Measurements from ENCODE around the gene TNFAIP2. TPM values are rescaled to one million over a fixed set of nuclear protein-coding genes. Genes with fewer than 3 reads are reported as not detected.
"Not testable (repeated sequence)": the region's sequence is repeated elsewhere in the genome, so short reads cannot be mapped to it uniquely, and the experiment has no call there.

TNFAIP2 gene
- total RNA-seq, 4 donors from 2014 or later, result 14.8 to 72.9 (median 22.3) TPM

DNA sequence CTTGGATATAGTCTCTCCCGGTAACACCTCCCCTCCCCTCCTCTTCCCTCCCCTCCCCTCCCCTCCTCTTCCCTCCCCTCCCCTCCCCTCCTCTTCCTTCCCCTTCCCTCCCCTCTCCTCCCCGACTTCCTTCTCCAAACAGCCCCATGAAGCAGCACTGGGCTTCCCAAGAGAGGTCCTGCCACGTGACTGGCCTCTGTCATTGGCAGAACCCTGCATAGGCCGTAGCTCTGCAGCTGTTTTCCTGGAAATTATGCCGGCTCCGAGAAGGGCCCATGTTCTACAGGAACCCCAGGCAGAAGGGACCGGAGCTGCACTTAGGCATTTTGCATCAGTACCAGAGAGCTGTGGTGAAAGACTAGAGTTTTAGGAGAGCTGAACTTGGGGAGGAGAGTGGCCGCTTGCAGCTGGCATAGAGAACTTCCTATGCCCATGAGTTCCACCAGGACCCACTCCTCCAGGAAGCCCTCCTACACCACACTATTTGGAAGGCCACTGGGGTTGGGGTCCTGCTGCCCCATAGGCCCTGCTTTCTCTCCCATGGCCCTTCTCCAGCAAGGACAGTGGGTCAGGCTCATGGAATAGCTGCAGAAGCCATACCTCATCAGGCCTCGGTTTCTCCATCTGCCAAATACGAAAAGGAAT is 5.1 kb upstream of the TNFAIP2 start:
- Histone ChIP-seq H3K27ac (peak overlapping the region; percentile 32 to 61 (median 46)), H3K4me3 (no peak overlapping the region), H3K4me1 (peaks cover 16 to 35% of the 10 kb centered on the region in 2 donors), H3K27me3 (no peaks in the 10 kb centered on the region), H3K9me3 (no peaks in the 10 kb centered on the region), H3K36me3 (no peaks in the 10 kb centered on the region)
- intact Hi-C loops (cut with DNase I; ENCODE audit: low total_unique reads) (no loop called here), in situ Hi-C loops (cut with MboI; ENCODE audit: low sequenced_read_pairs in 4 of 4) (no loop called here)
- DNase-seq (peak; percentile 68 to 72), ATAC-seq (peak; percentile 34 to 39)
- TF ChIP-seq, protein P1, sequence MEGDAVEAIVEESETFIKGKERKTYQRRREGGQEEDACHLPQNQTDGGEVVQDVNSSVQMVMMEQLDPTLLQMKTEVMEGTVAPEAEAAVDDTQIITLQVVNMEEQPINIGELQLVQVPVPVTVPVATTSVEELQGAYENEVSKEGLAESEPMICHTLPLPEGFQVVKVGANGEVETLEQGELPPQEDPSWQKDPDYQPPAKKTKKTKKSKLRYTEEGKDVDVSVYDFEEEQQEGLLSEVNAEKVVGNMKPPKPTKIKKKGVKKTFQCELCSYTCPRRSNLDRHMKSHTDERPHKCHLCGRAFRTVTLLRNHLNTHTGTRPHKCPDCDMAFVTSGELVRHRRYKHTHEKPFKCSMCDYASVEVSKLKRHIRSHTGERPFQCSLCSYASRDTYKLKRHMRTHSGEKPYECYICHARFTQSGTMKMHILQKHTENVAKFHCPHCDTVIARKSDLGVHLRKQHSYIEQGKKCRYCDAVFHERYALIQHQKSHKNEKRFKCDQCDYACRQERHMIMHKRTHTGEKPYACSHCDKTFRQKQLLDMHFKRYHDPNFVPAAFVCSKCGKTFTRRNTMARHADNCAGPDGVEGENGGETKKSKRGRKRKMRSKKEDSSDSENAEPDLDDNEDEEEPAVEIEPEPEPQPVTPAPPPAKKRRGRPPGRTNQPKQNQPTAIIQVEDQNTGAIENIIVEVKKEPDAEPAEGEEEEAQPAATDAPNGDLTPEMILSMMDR (IDR thresholded peaks at IDR 0.05 in 4 of 5, conservative IDR thresholded peaks at IDR 0.05 in 1 of 5), result no peak
- no peak for TF ChIP-seq POLR2A (IDR thresholded peaks at IDR 0.05)

DNA sequence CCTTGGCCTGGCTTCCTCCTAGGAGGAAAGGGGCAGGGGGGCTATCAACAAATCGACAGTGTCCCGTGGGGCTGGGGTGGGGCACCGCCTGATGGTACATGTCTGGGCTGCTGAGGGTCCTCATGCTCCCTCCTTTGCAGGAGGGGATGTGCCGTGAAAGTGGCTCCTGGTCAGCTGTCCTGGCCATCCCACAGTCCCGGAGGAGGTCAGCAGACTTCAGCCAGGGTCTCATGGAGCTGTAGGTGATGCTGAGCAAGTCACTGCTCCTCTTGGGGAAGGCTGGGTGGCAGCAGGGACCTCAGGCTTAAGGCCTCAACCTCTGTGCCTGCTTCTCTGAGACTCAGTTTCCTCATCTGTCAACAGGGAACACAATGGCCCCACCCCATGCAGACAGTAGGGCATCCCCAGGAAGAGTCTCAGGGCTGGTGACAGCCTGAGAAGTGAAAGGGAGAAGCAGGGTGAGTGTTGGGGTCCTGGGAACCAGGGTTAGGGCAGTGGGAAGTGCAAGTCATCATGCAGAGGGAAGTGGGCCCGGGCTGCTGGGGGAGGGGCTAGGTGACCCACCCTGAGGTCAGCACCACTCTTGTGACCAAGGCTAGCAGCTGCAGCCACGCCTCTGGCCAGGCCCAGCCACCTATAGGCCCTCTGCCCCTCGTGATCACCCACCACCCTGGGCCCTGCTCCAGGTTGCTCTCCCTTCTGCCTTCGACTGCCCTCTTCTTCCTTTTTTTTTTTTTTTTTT is 4.4 kb upstream of the TNFAIP2 start:
- DNase-seq (peak; percentile 55 to 71), ATAC-seq (no peak)
- Histone ChIP-seq H3K27me3 (no peaks in the 10 kb centered on the region), H3K27ac (peak overlapping the region; percentile 32 to 61 (median 46)), H3K4me3 (no peak overlapping the region), H3K9me3 (no peaks in the 10 kb centered on the region), H3K4me1 (peaks cover 21 to 36% of the 10 kb centered on the region in 2 donors), H3K36me3 (no peaks in the 10 kb centered on the region)
- intact Hi-C loops (cut with DNase I; ENCODE audit: low total_unique reads), result no loop called here
- no peak for TF ChIP-seq POLR2A (IDR thresholded peaks at IDR 0.05)
- TF ChIP-seq, protein P1 (IDR thresholded peaks at IDR 0.05 in 4 of 5, conservative IDR thresholded peaks at IDR 0.05 in 1 of 5), result no peak
- in situ Hi-C loops (cut with MboI; ENCODE audit: low sequenced_read_pairs in 4 of 4), result no loop called here

DNA sequence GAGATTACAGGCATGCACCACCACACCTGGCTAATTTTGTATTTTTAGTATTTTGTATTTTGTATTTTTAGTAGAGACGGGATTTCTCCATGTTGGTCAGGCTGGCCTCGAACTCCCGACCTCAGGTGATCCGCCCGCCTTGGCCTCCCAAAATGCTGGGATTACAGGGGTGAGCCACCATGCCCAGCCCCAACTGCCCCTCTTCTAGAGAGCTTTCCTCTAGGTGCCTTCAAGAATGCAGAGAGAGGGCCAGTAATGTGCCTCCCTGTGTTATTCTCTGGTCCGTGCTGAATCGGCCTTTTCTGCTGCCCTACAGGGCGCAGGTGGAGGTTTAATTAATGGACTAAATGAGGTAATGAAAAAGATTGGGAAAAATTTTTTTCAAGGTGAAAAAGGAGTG is 3.7 kb upstream of the TNFAIP2 start:
- H3K36me3 ChIP-seq; ATAC-seq; intact Hi-C loops (cut with DNase I; ENCODE audit: low total_unique reads); in situ Hi-C loops (cut with MboI; ENCODE audit: low sequenced_read_pairs in 4 of 4); DNase-seq; H3K9me3 ChIP-seq; H3K4me3 ChIP-seq; H3K27me3 ChIP-seq: not testable (repeated sequence)
- Histone ChIP-seq H3K27ac (peak overlapping the region in 1 of 4 donors; percentile 87), H3K4me1 (peaks cover 27 to 43% of the 10 kb centered on the region in 2 donors)

DNA sequence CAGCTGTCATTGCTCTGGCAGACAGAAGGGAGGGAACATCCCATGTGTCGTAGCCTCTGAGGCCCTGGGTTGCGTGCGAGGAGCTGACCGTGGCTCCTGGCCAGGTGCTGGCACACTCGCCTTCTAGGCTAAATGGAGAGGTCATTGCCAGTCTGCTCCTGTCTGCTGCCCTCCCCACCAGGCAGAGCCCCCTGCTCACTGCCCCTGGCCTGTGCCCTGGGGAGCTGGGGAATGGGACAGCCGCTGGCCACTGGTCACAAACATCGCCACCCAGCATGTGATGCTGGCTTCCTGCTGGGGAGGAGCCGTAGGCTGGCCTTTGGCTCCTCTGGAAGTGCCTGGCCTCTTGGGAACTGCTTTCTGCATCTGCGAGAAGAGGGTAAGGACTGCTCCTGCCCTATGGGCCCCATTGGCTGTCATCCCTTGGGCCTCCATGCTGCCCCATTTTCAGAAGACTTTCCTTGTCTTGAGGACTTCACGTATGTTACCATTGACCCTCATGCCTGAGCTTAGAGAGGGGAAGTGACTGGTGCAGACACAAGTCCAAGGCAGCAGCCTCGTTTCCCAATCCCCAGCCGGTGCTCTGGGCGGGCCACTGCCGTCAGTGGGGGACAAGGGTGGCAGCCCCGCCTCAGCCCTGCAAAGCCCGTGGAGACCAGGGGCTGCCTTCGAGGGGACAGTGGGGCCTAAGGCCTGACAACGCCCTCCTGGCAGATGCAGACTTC is 2.0 kb upstream of the TNFAIP2 start:
- H3K27me3 ChIP-seq, result no peaks in the 10 kb centered on the region
- intact Hi-C loops (cut with DNase I; ENCODE audit: low total_unique reads) (no loop called here), in situ Hi-C loops (cut with MboI; ENCODE audit: low sequenced_read_pairs in 4 of 4) (loop anchor here in 1 of 4 donors (10.0 kb wide), 1 partner anchor 284 kb away; no protein-coding TSS in a partner anchor)
- no peaks in the 10 kb centered on the region for H3K9me3 ChIP-seq
- DNase-seq (peak in 1 of 2 donors; percentile 64), ATAC-seq (peak in 1 of 2 donors; percentile 17)
- H3K36me3 ChIP-seq, result no peaks in the 10 kb centered on the region
- H3K4me3 ChIP-seq, result peak overlapping the region in 2 of 4 donors; percentile 61 to 68
- peaks cover 37 to 49% of the 10 kb centered on the region in 2 donors for H3K4me1 ChIP-seq
- peak in 1 of 2 donors; percentile 22 for TF ChIP-seq POLR2A (IDR thresholded peaks at IDR 0.05)
- TF ChIP-seq, protein P1 (IDR thresholded peaks at IDR 0.05 in 4 of 5, conservative IDR thresholded peaks at IDR 0.05 in 1 of 5), result no peak
- peak overlapping the region; percentile 74 to 87 (median 86) for H3K27ac ChIP-seq
